Renal cortex interstitium (tissue), 15 donors: Measurements from ENCODE around the gene HEPACAM2. TPM values are rescaled to one million over a fixed set of nuclear protein-coding genes. Genes with fewer than 3 reads are reported as not detected.

ENCODE experiments used
- DNase-seq, 11 donors: peaks; one replicate each; pipeline ENCODE4 v3.0.0-alpha.2; 2013; ENCODE audit warnings: low read depth in 9 of 11, low spot score in 4 of 11; ENCODE audit errors: extremely low read depth in 1 of 11
- long read RNA-seq, 16 experiments: transcript quantifications; one replicate each; lab custom pipeline, GENCODE V29; 2026
- polyA plus RNA-seq, 3 donors: library from polyadenylated mRNA; unstranded; fragments of 120-200 nt; gene quantifications; one replicate each; pipeline ENCODE4 v1.2.1, GENCODE V29; 2013; ENCODE audit not compliant: insufficient read length in 3 of 3

HEPACAM2 gene
- polyA plus RNA-seq: 1 to 10 TPM; 4.2 to 5.5 (median 4.2) TPM
- long read RNA-seq, donor 1, partial matches to known transcripts: 0 of 1 reads
- long read RNA-seq, donor 1, other reads (novel, unspliced or antisense): 0 of 1 reads
- long read RNA-seq, donor 2: 0 reads
- long read RNA-seq, donor 3, partial matches to known transcripts: 0 of 3 reads
- long read RNA-seq, donor 3, other reads (novel, unspliced or antisense): 0 of 3 reads
- long read RNA-seq, donor 4: 0 reads
- long read RNA-seq, donor 5: 0 reads
- long read RNA-seq, donor 6: 0 reads
- long read RNA-seq, donor 7, partial matches to known transcripts: 0 of 1 reads
- long read RNA-seq, donor 7, other reads (novel, unspliced or antisense): 0 of 1 reads
- long read RNA-seq, donor 8: 0 reads
- long read RNA-seq, donor 9, partial matches to known transcripts: 0 of 1 reads
- long read RNA-seq, donor 9, other reads (novel, unspliced or antisense): 0 of 1 reads
- long read RNA-seq, donor 10, partial matches to known transcripts: 0 of 3 reads
- long read RNA-seq, donor 10, other reads (novel, unspliced or antisense): 0 of 3 reads
- long read RNA-seq, donor 11, partial matches to known transcripts: 0 of 2 reads
- long read RNA-seq, donor 11, other reads (novel, unspliced or antisense): 0 of 2 reads
- long read RNA-seq, donor 12: 0 reads
- long read RNA-seq, donor 13: 0 reads
- long read RNA-seq, donor 14, partial matches to known transcripts: 0 of 1 reads
- long read RNA-seq, donor 14, other reads (novel, unspliced or antisense): 0 of 1 reads
- long read RNA-seq, donor 15, partial matches to known transcripts: 0 of 1 reads
- long read RNA-seq, donor 15, other reads (novel, unspliced or antisense): 0 of 1 reads
- long read RNA-seq, donor 16, partial matches to known transcripts: 55 of 61 reads
- long read RNA-seq, donor 16, other reads (novel, unspliced or antisense): 0 of 61 reads

DNA sequence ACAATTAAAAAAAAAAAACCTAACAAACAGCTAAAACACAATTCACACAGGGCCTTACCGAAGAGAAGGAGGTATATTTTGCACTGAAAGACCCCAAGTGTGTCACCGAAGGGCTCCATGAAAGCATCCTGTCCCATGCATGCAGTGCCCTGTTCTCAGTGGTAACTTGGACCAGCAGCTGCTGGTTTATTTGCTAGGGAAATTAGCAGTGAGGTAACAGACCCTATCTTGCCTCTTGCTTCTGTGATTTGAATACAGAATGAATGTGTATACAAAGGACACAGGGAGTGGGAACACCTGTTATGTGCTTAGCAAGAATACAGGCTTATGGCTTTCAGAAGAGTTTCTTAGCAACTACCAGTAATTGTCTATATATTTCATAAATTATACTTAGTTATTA, at the start of gene HEPACAM2:
TSS of gene HEPACAM2 (minus strand) at position 160 of the 400 bp plus-strand sequence.
- no peak for DNase-seq

DNA sequence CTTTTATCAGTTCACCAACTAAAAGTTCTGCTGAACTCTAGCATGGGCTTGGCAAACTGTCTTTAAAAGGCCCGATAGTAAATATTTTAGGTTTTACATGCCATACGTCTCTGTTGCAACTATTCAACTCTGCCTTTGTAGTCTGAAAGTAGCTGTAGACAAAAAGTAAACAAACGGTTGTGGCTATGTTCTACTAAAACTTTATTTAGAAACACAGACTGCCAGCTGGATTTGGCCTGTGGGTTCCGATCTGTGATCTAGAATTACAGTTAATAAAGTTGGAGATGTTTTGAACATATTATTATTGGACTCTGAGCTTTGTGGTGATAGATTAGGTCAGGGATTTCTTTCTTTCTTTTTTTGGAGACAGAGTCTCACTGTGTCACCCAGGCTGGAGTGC, 39.0 kb upstream of the HEPACAM2 start:
- no peak for DNase-seq

DNA sequence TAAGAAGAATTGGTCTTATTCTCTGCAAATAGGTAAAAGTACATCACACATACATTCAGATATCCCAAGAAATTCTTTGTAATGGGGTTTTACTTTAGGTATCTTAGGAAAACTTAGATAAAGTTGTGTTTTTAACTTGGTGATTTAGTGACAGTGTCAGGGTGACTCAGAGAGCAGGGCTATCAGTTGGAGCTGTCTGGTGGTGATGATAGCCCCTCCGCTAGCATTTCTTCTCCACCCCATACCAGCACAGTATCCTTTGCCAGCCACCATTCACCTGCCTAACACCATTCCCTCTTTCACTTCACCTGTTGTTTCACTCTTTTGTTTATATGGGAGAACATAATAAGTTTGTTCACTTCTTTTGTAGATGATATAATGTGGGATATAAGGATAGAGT, 36.3 kb upstream of the HEPACAM2 start:
- DNase-seq: no peak

DNA sequence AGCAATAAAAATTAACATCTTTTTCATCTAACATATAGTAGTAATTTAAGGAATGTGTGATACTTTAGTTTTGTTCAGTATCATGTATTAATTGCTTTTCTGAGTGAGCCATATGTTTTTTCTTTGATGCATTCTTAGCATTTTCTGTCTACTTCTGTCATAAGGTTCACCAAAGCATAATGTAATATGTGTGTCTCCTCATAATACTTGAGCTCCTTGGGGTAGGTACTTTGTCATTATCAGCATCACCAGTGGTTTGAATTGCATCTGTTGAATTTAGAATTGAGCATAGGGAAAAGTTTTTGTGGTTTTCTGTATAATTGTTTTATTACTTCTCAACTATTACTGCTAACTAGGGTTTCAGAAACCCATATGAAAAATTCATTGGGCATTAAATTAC, 32.4 kb upstream of the HEPACAM2 start:
- no peak for DNase-seq

DNA sequence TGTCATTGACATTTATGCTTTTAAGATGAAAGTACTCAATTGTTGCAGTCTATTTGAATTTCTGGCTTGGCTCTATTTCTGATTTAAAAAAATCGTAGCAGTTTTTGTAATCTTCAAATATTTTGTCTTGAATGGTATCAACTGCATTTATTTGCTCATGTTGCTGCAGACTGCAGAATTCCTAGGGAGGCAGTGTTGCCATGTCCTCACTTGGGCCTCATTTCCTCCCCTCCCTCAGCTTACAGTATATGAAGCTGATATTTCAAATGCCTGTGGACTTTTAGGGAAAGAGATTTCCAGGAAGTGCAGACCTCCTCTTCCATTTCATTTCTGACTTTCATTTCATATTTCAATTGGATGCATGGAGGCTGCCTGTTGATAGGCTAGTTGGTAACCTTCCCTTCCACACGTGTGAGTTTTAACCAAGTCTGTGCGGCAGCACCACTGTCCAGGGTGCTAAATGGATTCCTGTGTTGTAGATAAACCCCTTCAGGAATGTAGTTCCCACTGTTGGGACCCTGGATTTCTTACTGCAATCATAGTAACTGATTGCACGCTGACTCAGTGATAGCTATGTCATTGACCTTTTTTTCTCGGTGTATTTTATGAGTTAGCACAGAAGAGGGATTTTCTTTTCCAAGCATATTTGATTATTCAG, 23.4 kb upstream of the HEPACAM2 start:
- no peak for DNase-seq

DNA sequence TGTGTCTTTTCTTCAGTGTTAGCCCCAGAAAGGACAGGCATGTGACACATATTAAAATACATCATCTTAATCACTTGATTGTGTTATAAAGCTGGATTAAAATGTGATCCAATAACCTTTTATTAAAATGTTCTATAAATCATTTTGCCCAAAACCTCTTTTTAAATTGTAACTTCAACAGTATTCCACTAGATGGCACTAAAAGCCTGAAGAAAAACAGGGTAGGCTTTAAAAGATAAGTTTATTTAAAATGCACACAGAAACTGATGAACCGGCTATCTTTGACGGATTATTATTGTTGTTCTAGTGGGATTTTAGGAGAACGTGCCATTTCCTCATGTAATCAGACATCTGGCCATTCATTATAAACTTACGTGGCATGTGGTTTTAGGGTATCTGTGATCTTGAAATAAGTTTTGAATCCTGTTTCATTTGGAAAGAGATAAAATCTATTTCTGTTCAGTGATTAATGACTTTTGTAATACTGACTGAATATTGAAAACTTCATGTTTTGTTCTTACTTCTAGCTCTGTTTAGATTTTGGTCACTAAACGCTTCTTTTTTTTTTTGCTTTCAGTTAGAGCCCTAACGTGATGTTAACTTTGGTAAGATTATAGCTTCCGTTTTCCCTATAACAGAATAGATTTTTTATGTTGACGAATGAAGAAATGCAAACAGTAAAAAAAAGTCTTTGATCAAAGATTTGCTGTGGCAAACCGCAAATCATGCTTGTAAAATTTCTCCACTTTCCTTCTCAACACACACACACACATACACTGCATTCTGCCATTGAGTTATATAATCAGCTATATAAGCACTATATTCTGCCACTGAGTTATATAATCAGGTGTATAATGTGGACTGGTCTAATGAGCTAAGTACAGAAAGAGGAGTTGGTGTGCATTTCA, 19.5 kb upstream of the HEPACAM2 start:
- DNase-seq: peak in 1 of 11 donors; percentile 15

DNA sequence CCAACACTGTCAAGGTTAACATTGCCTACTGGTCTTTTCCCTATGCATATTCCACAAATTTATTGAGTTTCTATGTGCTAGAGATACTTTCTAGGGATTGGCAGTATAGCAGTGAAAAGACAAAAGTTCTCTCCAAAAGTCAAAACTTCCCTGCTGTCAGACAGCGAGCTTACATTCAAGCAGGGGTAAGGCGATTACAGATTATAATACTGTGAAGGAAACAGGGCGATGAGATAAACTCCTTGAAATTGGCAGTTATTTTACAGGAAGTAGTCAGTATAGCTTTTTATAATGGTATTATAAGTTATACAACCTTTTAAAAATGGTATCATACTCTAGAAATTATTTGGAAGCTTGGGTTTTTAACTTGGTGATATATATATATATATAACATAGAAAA, 15.8 kb upstream of the HEPACAM2 start:
- DNase-seq: no peak

DNA sequence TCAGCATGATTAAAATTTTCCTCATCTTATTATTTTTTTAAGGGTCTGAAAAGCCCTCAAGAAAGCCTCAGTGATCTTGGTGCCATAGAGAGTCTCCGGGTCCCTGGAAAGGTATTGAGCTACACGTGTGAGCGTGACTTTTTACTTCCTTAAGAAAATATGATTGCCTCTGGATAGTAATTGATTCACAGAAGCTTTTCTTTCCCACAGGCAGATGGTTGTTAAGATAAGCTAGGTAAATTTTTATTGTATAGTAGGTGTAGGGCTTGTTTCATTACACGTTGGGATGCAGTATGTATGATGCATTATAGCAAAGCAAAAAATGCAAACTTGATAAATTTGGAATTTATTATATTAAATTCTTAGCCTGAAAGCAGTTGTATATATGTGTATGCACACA, 13.6 kb upstream of the HEPACAM2 start:
- no peak for DNase-seq

DNA sequence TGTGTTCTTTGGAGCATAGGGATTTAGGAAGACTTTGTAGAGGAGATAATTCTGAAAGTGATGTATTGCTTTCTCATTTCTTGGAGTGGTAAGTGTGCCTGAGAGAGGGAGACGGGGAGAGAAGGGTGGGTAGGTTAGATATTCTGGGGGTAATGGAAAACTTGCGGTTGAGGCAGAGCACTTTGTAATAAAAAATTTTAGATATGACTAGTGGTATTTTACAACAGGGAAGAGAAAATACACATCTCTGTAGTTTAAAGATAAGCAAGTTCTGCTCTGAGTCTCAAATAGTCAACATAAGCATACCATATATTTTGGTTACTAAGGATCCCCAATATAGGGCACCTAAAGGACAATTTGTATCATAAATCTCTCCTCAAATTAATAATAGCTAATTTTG, 12.5 kb upstream of the HEPACAM2 start:
- no peak for DNase-seq

DNA sequence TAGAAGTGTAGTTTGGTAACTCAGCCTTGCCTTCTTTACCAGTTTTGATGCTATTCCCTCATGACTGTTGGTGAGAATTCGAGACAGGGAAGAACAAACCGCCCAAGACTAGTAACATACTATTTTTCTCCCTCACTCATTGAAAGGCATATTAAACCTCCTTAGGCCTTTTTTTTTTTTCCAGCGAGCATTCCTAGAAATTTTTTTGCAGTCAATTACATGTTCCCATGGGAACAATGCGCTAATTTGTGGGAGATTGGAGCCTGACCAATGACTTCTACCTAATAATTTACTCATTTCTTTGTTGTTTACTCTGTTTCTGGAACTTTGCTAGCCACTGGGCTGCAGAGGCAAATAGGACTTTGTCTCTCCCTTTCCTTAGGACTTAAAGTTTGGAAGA, 11.9 kb upstream of the HEPACAM2 start:
- peak in 2 of 11 donors; percentile 9 to 18 for DNase-seq

DNA sequence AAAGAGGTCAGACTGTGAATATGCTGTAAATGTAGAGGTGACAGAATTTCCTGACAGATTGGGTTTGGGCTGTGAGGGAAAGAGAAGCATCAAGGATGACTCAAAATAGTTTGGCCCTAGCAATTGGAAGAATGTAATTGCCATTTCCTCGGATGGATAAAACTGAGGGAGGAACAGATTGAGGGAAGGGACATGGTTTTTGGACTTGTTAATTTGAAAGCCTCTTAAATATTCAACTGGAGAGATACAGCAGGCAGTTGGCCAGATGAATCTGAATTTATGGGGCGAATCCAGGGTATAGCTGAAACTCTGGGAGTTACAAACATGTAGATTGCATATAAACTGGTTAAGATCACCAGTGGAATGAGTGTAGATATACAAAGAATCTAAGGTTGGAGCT, 9.3 kb upstream of the HEPACAM2 start:
- no peak for DNase-seq

DNA sequence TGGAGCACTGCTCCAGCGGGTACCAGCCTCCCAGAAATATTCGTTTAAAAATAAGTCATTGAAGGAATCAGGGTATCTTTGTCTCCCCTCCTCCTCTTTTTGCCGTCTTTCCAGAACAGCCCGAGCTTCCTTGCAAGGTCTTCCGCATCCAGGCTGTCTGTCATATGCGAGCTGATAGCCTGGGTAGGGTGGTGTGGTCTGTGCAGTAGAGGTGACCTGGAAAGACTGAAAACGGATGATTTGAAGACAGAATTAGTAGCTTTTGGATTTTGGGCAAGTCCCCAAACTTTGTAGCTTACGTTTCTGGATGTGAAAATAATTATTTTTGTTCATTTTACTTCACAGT, 6.4 kb upstream of the HEPACAM2 start:
- DNase-seq: no peak

DNA sequence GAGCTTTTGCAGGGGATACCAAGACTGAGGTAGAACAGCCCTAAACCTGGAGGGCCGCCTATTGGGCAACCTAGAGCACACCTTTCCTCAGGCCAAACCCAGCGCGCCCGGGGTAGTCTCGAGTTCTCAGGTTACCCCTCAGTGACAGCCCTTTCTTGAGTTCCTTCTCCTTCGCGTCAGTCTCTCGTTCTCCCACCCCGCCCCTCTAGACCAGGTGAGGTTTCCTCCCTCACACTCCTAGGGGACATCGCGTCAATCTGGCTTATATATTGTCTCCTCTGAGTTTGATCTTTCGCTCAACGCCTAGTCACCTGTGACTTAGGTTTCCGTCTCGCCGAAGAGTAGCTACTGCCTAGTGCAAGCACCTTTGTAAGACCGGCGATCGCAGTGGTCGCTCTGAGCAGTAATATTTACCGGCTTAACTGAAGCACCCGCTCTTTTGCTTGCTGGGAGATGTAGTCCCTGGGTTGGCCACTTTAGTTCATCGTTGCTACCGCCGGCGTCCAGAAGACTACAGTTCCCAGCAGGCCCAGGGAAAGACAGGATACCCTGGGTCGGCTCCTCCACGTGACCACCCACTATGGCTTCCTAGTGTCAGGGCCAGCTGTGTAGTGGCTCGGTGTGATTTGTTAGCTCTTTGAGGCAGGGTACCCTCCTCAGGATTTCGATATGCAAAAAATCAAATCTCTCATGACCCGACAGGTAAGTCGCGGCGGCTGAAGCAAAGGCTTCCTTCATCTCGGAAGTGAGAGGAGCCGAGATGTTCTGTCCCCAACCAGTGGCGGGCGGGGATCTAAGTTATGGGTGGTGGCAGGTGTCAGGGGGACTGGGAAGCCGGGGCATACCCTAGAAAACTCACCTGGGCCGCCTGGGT, 5.8 kb upstream of the HEPACAM2 start, which contains the start of gene VPS50:
TSS of gene VPS50 (plus strand) at position 568 of the 874 bp plus-strand sequence. CDS start at position 670, 102 bp downstream.
- peak; percentile 90 to 98 (median 93) for DNase-seq

DNA sequence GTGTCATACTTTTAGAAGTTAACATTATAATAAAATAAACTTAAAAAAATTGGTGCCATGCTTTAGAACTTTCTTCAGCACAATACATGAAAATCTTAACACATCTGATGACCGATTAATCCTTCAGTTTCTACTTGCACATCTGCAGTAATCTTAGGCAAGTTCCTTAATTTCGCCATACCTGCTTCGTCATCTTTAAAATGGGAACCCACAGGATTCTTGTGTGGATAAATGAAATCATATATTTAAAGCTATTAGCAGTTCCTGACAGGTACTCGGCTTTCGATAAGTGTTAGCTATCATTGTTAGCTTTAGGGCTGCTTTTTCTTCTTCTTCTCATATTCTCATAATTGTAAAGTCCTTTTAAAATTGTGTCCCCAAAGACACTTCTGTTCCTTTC, 5.0 kb upstream of the HEPACAM2 start:
- no peak for DNase-seq

DNA sequence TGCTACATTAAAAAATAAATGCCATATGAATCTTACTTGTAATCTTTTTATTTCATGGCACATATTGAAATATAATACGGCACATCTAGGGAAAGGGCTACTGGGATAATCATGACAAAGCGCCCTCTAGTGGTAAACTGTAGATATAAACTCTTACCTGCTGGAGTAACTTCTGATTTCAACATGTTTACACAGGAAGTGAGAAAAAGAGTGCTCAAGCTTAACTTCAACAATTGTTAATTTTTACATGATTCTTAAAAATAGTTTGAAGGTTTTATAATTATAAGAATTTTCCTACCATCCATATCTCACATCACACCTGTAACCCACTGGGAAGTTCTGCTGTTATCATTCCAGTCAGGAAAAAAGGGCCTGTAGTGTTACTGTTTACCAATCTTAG, 2.0 kb upstream of the HEPACAM2 start:
- peak in 4 of 11 donors; percentile 15 to 47 (median 34) for DNase-seq

DNA sequence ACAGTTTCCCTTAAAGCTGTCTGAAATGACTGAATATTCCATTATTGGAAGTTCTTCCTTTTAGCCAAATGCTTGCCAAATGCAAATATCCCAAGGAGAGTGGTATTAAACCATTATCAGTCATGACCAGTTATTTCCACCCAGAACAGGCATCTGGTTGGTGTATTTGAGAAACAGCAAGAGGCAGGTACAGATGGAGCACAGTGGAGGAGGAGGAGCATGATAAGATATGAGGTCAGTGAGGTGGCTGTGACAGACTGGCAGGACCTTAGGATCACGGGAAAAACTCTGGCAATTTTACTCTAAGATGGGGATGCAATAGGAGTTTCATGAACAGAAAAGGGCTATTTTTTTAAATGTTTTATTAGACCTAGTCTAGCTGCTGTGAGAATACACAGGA, 6.4 kb downstream of the HEPACAM2 start:
- no peak for DNase-seq

DNA sequence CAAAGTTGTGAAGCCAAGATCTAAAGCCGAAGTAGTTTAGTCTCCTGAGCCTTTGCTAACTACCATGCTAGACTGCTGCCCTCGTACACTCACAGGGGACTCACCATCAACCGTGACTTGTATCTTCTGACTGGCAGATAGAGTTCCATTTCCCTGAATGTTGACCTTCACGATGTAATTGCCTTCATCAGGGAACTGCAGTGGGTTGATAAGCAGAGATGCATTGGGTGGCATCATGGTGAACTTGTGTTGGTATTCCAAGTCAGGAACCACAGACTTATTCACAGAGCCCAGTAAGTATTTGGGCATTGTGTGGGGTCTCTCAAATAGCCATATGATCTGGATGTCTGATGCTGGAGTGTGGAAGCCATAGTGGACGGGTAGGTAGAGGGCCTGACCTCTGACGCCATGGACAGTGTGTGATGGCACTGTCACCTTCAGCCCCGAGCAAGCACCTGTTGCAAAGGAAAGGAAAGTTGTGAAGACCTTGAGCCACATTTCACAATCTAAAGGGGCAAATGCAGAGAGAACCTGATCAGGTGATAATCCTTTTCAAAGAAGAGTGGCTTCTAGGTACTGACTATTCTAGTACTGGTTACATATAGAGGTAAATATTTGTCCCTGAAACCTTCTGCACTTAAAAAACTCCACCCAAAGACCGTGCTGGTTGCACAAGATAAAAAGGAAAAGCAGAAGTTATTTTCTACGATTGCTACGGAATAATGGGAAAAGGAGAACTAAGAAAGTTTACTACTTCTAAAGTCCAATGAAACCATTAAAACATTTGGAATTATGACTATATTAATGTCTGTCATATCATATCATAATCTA, 7.1 kb downstream of the HEPACAM2 start:
- DNase-seq: no peak
